HT-29 (cell line): ENCODE data around the gene DNAI4. TPM values are rescaled to one million over a fixed set of nuclear protein-coding genes. Genes with fewer than 3 reads are reported as not detected.
A peak's percentile ranks its signal among the peaks of the same experiment; 100 is the strongest.
"Not testable (repeated sequence)": the region's sequence is repeated elsewhere in the genome, so short reads cannot be mapped to it uniquely, and the experiment has no call there.

Source experiments
- DNase-seq: peaks from one replicate; pipeline ENCODE4 v3.0.0-alpha.2; 2015; ENCODE audit warnings: low spot score
- total RNA-seq: library from RNA; depleted of rRNA; stranded (reverse); fragments of >200 nt; shearing (Covaris generic); gene quantifications from 2 replicates; pipeline ENCODE4 v1.2.3, GENCODE V29; 2014

Gene DNAI4
- total RNA-seq, 1 experiment from 2014 or later, result 1.4 TPM

DNA sequence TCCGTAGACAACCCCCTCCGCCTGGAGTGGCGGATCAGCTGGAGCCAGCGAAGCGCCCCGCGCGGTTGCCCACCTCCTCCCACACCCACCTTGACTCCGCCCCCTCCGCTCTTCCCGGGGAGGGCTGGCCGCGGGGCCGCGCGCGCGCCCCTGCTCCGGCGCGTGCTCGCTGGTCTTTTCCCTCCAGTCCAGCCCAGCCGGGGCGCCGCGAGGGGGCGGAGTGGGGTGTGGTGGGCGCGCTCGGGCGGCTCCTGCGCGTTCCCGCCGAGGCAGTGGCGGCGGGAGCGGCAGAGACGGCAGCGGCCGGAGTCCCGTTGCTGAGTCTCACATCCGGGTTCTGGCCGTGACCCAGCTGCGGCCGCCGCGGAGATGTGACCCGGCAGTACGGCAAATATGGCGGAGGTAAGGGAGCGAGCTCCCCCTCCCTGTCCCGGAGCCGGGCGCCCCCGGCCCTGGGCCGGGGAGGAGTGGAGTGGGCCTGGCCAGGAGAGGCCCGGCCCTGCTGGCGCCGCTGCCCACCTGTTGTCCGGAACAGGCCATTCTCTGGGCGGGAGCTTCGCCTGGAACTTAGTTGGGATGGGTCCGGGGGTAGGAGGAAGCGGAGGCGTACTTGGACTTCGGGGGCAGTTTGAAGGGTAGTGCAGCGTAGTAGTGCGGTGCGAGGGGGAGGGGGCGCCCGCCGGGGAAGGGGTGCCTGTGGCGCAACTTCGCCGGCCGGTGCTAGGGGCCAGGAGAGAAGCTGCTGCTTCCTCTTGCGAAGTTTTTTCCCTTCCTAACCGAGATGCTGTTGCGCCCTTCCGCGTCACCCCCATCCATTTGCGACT lies 5.6 kb upstream of the DNAI4 start:
- DNase-seq, result peak; percentile 95

DNA sequence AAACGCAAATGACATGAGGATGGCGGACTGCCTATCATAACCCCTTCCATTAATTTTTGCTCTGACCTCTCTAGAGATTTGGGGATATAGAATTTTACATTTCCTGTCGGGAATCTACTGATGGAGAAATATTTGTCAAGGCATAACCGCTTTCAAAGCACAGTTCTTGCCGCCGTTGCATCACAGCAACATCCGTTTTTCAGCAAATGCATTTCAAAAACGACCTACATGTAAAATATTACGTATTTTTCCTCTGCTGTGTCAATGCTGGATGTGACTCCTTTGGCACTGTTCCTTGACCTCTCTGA lies 5.0 kb upstream of the DNAI4 start:
- DNase-seq, result no peak

GRCh38 chr1:66929146-66929688 lies 4.6 kb upstream of the DNAI4 start:
- DNase-seq, result peak; percentile 41

GRCh38 chr1:66927528-66927927 lies 2.9 kb upstream of the DNAI4 start:
- DNase-seq, result no peak

GRCh38 chr1:66925944-66926343 lies 1.3 kb upstream of the DNAI4 start:
- no peak for DNase-seq

GRCh38 chr1:66925558-66925910 lies 878 bp upstream of the DNAI4 start:
- no peak for DNase-seq

- DNase-seq, result no peak
Measured at GRCh38 chr1:66920543-66920942, 4.1 kb downstream of the DNAI4 start.

- DNase-seq, result no peak
Measured at GRCh38 chr1:66919828-66920227, 4.8 kb downstream of the DNAI4 start.

GRCh38 chr1:66919063-66919462 lies 5.6 kb downstream of the DNAI4 start:
- no peak for DNase-seq

- no peak for DNase-seq
Measured at GRCh38 chr1:66917476-66917875, 7.2 kb downstream of the DNAI4 start.

DNA sequence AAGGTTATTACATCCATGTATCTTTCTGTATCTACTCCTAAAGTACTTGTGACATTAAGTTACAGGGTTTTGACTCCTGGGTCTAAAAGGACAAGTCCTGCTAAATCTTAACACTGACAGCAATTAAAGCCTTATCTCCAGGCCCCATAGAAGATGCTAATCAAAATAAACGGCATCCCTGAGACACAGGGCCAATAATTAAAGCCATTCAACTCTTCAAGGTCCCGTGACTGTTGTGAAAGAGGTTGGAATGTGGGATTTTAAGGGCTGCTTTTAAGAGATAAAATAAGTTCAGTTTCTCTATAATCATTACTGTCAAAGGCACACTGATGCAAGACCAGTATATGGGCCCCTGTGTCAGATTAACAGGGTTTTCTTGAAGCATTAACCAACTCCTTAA lies 8.3 kb downstream of the DNAI4 start:
- DNase-seq, result no peak

DNA sequence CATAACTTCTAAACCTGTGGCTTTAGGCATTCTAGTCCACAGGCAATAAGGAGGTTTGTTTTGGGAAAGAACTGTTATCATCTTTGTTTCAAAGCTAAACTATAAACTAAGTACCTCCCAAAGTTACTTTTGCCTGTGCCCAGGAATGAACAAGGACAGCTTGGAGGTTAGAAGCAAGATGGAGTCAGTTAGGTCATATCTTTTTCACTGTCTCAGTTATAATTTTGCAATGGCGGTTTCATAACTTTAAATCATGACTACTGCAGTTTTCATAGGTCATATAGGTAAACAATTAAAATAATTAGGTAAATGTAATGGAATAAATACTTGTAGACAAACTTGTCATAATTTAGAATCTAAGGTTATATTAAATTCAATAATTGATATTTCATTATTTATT lies 9.5 kb downstream of the DNAI4 start:
- not testable (repeated sequence) for DNase-seq

GRCh38 chr1:66893712-66894111 lies 30.9 kb downstream of the DNAI4 start:
- DNase-seq, result no peak

DNA sequence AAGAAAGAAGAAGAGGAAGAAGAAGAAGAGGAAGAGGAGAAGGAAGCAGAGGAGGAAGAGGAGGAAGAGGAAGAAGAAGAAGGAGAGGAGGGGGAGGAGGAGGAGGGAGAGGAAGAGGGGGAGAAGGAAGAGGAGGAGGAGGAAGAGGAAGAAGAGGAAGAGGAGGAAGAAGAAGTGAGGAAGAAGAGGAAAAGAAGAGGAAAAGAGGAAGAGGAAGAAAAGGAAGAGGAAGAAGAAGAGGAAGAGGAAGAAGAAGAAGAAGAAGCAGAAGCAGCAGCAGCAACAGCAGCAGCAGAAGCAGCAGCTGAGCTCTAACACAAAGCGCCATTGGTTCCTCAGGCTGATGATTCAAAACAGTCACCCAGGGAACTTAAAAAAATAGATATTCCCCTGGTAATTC lies 34.0 kb downstream of the DNAI4 start:
- DNase-seq, result no peak

GRCh38 chr1:66889030-66889429 lies 35.6 kb downstream of the DNAI4 start:
- no peak for DNase-seq

GRCh38 chr1:66876664-66877063 lies 48.0 kb downstream of the DNAI4 start:
- no peak for DNase-seq

DNA sequence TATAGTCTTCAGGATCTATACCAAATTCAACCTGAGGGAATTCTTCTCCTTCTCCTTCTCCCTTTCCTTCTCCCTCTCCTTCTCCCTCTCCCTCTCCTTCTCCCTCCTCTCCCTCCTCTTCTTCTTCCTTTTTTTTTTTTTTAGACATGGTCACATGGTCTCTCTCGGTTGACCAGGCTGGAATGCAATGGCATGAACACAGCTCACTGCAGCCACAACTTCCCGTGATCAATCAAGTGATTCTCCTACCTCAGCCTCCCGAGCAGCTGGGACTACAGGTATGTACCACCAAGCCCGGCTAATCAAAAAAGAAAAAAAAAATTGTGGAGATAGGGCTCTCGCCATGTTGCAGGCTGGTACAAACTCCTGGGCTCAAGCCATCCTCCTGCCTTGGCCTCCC lies 51.5 kb downstream of the DNAI4 start:
- no peak for DNase-seq

- not testable (repeated sequence) for DNase-seq
Measured at GRCh38 chr1:66872024-66872423, 52.6 kb downstream of the DNAI4 start.

- no peak for DNase-seq
Measured at GRCh38 chr1:66867501-66867900, 57.2 kb downstream of the DNAI4 start.

DNA sequence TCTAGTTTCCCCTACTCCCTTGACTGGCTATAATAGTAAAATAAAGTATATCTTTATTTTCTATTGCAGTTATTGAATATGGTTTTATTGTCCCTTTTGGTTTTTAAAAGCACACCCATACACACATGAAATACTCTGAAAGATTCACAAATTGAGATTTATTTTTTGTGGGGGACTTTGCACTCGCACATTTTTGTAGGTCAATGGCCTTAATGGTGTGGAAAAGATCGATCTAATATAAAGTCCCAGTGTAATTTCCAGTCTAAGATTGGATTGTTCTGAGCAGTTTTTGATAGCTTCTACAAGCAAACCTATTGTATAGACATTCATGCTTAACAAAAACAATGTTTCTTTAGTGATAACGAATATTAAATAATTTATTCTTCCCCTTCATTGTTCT lies 64.1 kb downstream of the DNAI4 start:
- DNase-seq, result no peak

- DNase-seq, result no peak
Measured at GRCh38 chr1:66853379-66853778, 71.3 kb downstream of the DNAI4 start.

- DNase-seq, result no peak
Measured at GRCh38 chr1:66852870-66853269, 71.8 kb downstream of the DNAI4 start.

- DNase-seq, result no peak
Measured at GRCh38 chr1:66850989-66851388, 73.7 kb downstream of the DNAI4 start.

GRCh38 chr1:66848193-66848592 lies 76.5 kb downstream of the DNAI4 start:
- DNase-seq, result no peak
